Ovary (tissue), 9 donors: ENCODE results near the gene PSMD2. TPM values are rescaled to one million over a fixed set of nuclear protein-coding genes. Genes with fewer than 3 reads are reported as not detected.
"Not testable (repeated sequence)": the region's sequence is repeated elsewhere in the genome, so short reads cannot be mapped to it uniquely, and the experiment has no call there.

Experiments
- DNase-seq, 5 donors: peaks; one replicate each; pipeline ENCODE4 v3.0.0-alpha.2; 2019 to 2020
- H3K27ac ChIP-seq, 2 donors: fragments of 200-600 bp; one replicate each; pipeline versions ENCODE4 v1.5.1 to v1.8.0; 2019 to 2022
- H3K27me3 ChIP-seq: fragments of 200-600 bp; one replicate; pipeline ENCODE4 v1.8.0; 2022
- H3K36me3 ChIP-seq: fragments of 200-600 bp; sonication (generic); one replicate; pipeline ENCODE4 v1.5.1; 2019
- H3K4me1 ChIP-seq: one replicate; pipeline ENCODE4 v1.8.1; 2013; ENCODE audit warnings: mild to moderate bottlenecking, moderate library complexity; ENCODE audit not compliant: insufficient read depth
- H3K4me3 ChIP-seq: fragments of 200-600 bp; sonication (generic); one replicate; pipeline ENCODE4 v1.5.1; 2017
- H3K9me3 ChIP-seq, 2 donors: fragments of 200-600 bp in 1 of 2; sonication (generic) in 1 of 2; one replicate each; pipeline versions ENCODE4 v1.5.1 to v1.8.1; 2013 to 2019; ENCODE audit warnings: mild to moderate bottlenecking in 1 of 2, moderate library complexity in 1 of 2
- EP300 ChIP-seq: sonication (generic); formaldehyde crosslinking; IDR thresholded peaks from one replicate; pipeline ENCODE4 v1.6.1; 2017; ENCODE audit warnings: antibody characterized with exemption
- POLR2A ChIP-seq: fragments of 450-650 bp; IDR thresholded peaks from one replicate; pipeline ENCODE4 v1.6.1; 2017; ENCODE audit warnings: antibody characterized with exemption, mild to moderate bottlenecking, moderate library complexity
- WGBS, 3 donors: extraction: QIAGEN DNeasy Blood & Tissue Kit in 1 of 3; methylation state at CpG; one replicate each; pipeline versions ENCODE4 v1.1.5 to v1.1.7; 2013 to 2017; 5-methylcytosine and 5-hydroxymethylcytosine counted together
- intact Hi-C, 4 donors: fragments of 100-400 bp; cut with DNase I; formaldehyde crosslinking; loops; one replicate each; pipeline versions ENCODE4 v1.11.0 to v1.15.1; 2022 to 2023
- polyA plus RNA-seq, 2 donors: library from polyadenylated mRNA; stranded (reverse); fragments of 200-250 nt in 1 of 2; fragments of 350-450 nt in 1 of 2; fragmentation: Illumina TruSeq in 1 of 2; extraction: RNeasy Lipid Tissue Mini Kit (QIAGEN cat#74804) in 1 of 2; gene quantifications; one replicate each; pipeline ENCODE4 v1.2.3, GENCODE V29; 2013 to 2014
- total RNA-seq, 7 donors: library from RNA; depleted of rRNA in 2 of 7; stranded (reverse); fragments of >200 nt in 2 of 7; fragmentation: NEBNext Ultra II Directional in 3 of 7; extraction: Animal tissue kit (Norgen Biotek cat#: 25700) in 3 of 7; gene quantifications; one replicate each; pipeline versions ENCODE4 v1.1.0 to v1.2.4, GENCODE V29; 2016 to 2023
- TF ChIP-seq, protein P1 (sequence below), 3 donors: fragments of 450-650 bp in 2 of 3; fragments of 200-600 bp in 1 of 3; IDR thresholded peaks; one replicate each; pipeline versions ENCODE4 v1.5.1 to v1.8.0; 2016 to 2022; ENCODE audit warnings: antibody characterized with exemption in 3 of 3, mild to moderate bottlenecking in 1 of 3
- donor health status: DM: no; HTN: no; CAD: no; lungs with moderate emphysema.
- donor health status: DM: no; HTN: no; CAD: no.
- donor health status: Bipolar disorder and iron deficiency.
- donor health status: DM: yes; HTN: yes; CAD: no.
- donor health status: DM: no; HTN: no; CAD: no.
- donor health status: DM: yes; HTN: yes; CAD: no.

Gene PSMD2
- total and polyA plus RNA-seq, 9 donors, result 74.4 to 177 (median 138) TPM

DNA sequence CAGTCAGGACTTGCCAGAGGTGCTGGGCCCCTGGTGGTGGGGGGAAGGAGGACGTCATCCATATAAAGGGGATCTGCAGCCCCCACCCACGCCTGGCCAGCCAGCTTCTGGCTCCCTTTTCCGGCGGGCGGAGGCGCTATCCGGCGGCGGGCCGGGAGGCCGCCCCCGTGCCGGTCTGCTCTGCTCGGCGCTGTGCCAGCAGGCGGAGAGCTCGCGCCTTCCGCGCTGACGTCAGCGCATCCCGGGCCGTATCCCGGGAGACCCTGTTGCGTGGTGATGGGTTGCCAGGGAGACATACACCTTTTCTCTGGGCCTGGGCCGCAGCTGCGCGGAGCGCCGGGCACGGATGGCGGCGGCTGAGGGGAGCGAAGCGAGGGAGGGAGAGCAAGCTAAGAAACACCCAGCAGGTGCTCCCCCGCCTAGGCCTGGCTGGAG lies 39.5 kb downstream of the PSMD2 start:
- H3K4me3 ChIP-seq, result peak overlapping the region; percentile 12
- 6 to 11% (median 10%) methylated on average over 17 to 37 of the region's 37 CpGs for WGBS, 3 donors
- intact Hi-C loops, result no loop called here
- peak; percentile 90 to 96 (median 95) for DNase-seq
- H3K4me1 ChIP-seq, result peaks cover 20% of the 10 kb centered on the region
- H3K27me3 ChIP-seq, result no peaks in the 10 kb centered on the region
- TF ChIP-seq POLR2A, result peak; percentile 54
- TF ChIP-seq, protein P1, sequence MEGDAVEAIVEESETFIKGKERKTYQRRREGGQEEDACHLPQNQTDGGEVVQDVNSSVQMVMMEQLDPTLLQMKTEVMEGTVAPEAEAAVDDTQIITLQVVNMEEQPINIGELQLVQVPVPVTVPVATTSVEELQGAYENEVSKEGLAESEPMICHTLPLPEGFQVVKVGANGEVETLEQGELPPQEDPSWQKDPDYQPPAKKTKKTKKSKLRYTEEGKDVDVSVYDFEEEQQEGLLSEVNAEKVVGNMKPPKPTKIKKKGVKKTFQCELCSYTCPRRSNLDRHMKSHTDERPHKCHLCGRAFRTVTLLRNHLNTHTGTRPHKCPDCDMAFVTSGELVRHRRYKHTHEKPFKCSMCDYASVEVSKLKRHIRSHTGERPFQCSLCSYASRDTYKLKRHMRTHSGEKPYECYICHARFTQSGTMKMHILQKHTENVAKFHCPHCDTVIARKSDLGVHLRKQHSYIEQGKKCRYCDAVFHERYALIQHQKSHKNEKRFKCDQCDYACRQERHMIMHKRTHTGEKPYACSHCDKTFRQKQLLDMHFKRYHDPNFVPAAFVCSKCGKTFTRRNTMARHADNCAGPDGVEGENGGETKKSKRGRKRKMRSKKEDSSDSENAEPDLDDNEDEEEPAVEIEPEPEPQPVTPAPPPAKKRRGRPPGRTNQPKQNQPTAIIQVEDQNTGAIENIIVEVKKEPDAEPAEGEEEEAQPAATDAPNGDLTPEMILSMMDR (IDR thresholded peaks at IDR 0.05), result peak in 2 of 3 donors; percentile 14 to 35
- TF ChIP-seq EP300, result no peak
- peak overlapping the region; percentile 93 to 95 for H3K27ac ChIP-seq
- H3K36me3 ChIP-seq, result no peaks in the 10 kb centered on the region
- no peaks in the 10 kb centered on the region for H3K9me3 ChIP-seq

DNA sequence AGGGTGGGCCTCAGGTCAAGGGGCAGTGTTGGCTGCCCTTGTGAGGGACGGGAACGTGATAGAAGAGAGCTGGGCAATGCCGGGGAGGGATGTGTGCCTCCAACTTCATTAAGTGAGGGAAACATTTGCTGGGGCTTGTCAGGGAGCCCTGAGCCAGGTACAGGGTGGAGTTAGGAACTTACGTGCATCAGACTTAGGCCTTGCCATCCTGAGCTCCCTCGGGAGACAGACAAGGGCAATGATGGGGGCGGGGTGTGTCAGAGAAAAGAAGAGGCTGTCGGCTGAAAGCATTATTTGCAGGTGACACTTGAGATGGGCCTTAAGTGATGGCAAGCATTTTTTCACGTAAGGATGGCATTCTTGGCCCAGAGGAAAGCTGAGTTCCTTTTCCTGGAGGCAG lies 40.0 kb downstream of the PSMD2 start:
- DNase-seq, result no peak
- 44 to 52% (median 44%) methylated on average over 8 of the region's 8 CpGs for WGBS, 3 donors
- peak overlapping the region; percentile 93 to 95 for H3K27ac ChIP-seq
- peaks cover 20% of the 10 kb centered on the region for H3K4me1 ChIP-seq
- intact Hi-C loops, result no loop called here
- TF ChIP-seq EP300 (no peak), POLR2A (no peak)
- TF ChIP-seq, protein P1 (IDR thresholded peaks at IDR 0.05), result no peak
- H3K36me3 ChIP-seq, result no peaks in the 10 kb centered on the region
- H3K4me3 ChIP-seq, result peak overlapping the region; percentile 12
- H3K9me3 ChIP-seq, result no peaks in the 10 kb centered on the region
- H3K27me3 ChIP-seq, result no peaks in the 10 kb centered on the region

DNA sequence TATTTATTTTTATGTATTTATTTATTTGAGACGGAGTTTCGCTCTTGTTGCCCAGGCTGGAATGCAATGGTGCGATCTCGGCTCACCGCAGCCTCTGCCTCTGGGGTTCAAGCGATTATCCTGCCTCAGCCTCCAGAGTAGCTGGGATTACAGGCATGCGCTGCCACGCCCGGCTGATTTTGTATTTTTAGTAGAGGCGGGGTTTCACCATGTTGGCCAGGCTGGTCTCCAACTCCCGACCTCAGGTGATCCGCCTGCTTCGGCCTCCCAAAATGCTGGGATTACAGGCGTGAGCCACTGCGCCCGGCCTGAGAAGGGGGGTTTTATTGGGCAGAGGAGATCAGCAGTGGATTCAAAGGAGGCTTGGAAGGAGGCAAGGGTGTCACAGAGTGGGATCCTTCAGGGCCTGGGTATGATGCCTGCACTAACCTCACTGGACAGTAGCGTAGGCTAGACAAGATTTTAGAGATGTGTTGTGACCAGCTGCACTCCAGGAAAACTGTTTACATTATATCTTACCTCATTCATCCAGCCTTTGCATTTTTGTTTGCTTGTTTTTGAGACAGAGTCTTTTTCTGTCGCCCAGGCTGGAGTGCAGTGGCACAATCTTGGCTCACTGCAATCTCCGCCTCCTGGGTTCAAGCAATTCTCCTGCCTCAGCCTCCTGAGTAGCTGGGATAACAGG lies 40.6 kb downstream of the PSMD2 start:
- intact Hi-C loops, H3K36me3 ChIP-seq, H3K9me3 ChIP-seq, H3K27me3 ChIP-seq, DNase-seq, H3K4me3 ChIP-seq: not testable (repeated sequence)
- 88 to 90% (median 89%) methylated on average over 19 of the region's 19 CpGs for WGBS, 3 donors
- H3K4me1 ChIP-seq, result peaks cover 20% of the 10 kb centered on the region
- peak overlapping the region in 1 of 2 donors; percentile 95 for H3K27ac ChIP-seq

DNA sequence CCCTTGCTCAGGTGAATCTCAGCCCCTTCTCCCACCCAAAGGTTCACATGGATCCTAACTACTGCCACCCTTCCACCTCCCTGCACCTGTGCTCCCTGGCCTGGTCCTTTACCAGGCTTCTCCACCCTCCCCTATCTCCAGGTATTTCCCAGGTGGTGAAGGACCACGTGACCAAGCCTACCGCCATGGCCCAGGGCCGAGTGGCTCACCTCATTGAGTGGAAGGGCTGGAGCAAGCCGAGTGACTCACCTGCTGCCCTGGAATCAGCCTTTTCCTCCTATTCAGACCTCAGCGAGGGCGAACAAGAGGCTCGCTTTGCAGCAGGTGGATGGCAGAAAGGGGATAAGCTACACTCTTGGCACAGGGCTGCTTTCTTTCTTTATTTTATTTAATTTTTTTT lies 42.9 kb downstream of the PSMD2 start:
- Histone ChIP-seq H3K4me1 (peaks cover 18% of the 10 kb centered on the region), H3K4me3 (no peak overlapping the region), H3K36me3 (no peaks in the 10 kb centered on the region), H3K27ac (no peak overlapping the region), H3K9me3 (no peaks in the 10 kb centered on the region), H3K27me3 (no peaks in the 10 kb centered on the region)
- TF ChIP-seq EP300, result no peak
- TF ChIP-seq, protein P1 (IDR thresholded peaks at IDR 0.05), result no peak
- TF ChIP-seq POLR2A, result no peak
- DNase-seq, result no peak
- 81 to 92% (median 90%) methylated on average over 7 of the region's 7 CpGs for WGBS, 3 donors
- intact Hi-C loops, result no loop called here

DNA sequence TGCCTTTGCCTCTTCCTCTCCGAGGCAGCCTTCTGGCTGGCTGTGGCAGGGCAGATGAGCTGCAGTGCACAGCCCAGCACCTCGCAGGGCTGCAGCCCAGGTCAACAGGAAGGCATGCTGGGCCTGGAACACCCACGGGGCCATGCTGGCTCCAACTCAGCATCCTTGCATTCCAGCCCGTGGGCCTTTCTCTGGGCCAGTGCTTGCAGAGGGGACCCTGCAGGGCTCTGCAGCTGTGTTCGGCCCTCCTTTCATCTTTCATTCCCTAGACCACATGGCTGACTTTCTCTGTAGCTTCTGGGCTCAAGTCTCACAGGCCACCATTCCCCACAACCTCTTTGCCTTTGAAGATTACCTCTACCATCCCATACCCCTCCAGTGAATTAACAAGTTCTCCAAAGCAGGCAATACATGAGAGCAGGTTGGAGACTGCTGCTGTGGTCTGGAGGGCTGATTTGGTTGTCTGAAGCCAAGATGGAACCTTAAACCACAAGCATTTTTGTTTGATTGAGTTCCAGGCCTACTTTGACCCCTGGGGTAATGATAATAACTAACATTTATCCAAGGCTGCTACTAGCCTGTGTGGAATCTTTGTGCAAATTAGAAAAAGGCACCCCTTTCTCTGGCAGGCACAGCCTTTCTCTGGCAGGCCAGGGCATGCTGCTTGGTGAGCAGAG lies 44.3 kb downstream of the PSMD2 start:
- WGBS, 3 donors, result 33 to 43% (median 43%) methylated on average over 5 of the region's 5 CpGs
- no peak for TF ChIP-seq POLR2A
- TF ChIP-seq, protein P1 (IDR thresholded peaks at IDR 0.05), result no peak
- TF ChIP-seq EP300, result no peak
- peaks cover 13% of the 10 kb centered on the region for H3K4me1 ChIP-seq
- DNase-seq, result no peak
- H3K9me3 ChIP-seq, result no peaks in the 10 kb centered on the region
- intact Hi-C loops, result no loop called here
- H3K36me3 ChIP-seq, result no peaks in the 10 kb centered on the region
- no peaks in the 10 kb centered on the region for H3K27me3 ChIP-seq
- no peak overlapping the region for H3K4me3 ChIP-seq
- no peak overlapping the region for H3K27ac ChIP-seq
